Mesothelial cell of epicardium (in vitro differentiated cells): ENCODE measurements around the gene SHROOM3. TPM values are rescaled to one million over a fixed set of nuclear protein-coding genes. Genes with fewer than 3 reads are reported as not detected.

Experiments
- DNase-seq, 2 experiments: peaks; one replicate each; pipeline ENCODE4 v3.0.0; 2021; ENCODE audit warnings: low spot score in 2 of 2; ENCODE audit not compliant: unreplicated experiment in 2 of 2
- H3K27ac Mint-ChIP-seq: 2 replicates; pipeline ENCODE4 v1.8.0; 2021; ENCODE audit warnings: mixed read lengths
- H3K27me3 Mint-ChIP-seq: 2 replicates; pipeline ENCODE4 v1.8.0; 2021; ENCODE audit warnings: low read depth, mixed read lengths
- H3K36me3 Mint-ChIP-seq: 2 replicates; pipeline ENCODE4 v1.8.0; 2021; ENCODE audit warnings: mixed read lengths
- H3K4me1 Mint-ChIP-seq: 2 replicates; pipeline ENCODE4 v1.8.0; 2021; ENCODE audit warnings: mixed read lengths
- H3K4me3 Mint-ChIP-seq: 2 replicates; pipeline ENCODE4 v1.8.0; 2021; ENCODE audit warnings: mild to moderate bottlenecking, moderate library complexity, mixed read lengths
- H3K9me3 Mint-ChIP-seq: 2 replicates; pipeline ENCODE4 v1.8.0; 2021; ENCODE audit warnings: mixed read lengths
- total RNA-seq: library from RNA; stranded (reverse); gene quantifications from 3 replicates; pipeline ENCODE4 v1.2.1, GENCODE V29; 2021
- TF ChIP-seq, protein P1 (sequence below): fragments of 200-600 bp; sonication (generic); IDR thresholded peaks from one replicate; pipeline ENCODE4 v1.5.0; 2021; ENCODE audit warnings: antibody characterized with exemption; ENCODE audit not compliant: unreplicated experiment

The SHROOM3 gene
- total RNA-seq, 1 donor from 2014 or later = 62.7 TPM

DNA sequence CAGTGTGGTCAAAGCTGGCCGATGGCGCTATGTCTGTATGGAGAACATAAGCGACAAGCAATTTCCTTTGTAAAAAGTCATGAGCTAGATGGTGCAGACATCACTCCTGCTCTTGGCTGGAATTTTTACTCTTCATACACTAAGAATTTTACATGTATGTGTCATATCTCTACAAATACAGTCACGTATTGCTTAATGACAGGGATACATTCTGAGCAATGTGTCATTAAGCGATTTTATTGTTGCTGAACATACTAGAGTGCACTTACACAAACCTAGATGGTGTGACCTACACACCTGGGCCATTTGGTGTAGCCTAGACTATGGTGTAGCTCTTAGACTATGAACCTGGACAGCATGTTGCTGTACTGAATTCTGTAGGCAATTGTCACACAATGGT is 277.5 kb downstream of the SHROOM3 start:
- TF ChIP-seq, protein P1, sequence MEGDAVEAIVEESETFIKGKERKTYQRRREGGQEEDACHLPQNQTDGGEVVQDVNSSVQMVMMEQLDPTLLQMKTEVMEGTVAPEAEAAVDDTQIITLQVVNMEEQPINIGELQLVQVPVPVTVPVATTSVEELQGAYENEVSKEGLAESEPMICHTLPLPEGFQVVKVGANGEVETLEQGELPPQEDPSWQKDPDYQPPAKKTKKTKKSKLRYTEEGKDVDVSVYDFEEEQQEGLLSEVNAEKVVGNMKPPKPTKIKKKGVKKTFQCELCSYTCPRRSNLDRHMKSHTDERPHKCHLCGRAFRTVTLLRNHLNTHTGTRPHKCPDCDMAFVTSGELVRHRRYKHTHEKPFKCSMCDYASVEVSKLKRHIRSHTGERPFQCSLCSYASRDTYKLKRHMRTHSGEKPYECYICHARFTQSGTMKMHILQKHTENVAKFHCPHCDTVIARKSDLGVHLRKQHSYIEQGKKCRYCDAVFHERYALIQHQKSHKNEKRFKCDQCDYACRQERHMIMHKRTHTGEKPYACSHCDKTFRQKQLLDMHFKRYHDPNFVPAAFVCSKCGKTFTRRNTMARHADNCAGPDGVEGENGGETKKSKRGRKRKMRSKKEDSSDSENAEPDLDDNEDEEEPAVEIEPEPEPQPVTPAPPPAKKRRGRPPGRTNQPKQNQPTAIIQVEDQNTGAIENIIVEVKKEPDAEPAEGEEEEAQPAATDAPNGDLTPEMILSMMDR = no peak
- DNase-seq = no peak
- Mint-ChIP-seq H3K36me3 (peaks cover 29% of the 10 kb centered on the region), H3K4me1 (peaks cover 18% of the 10 kb centered on the region), H3K27me3 (no peaks in the 10 kb centered on the region), H3K9me3 (peaks cover 5% of the 10 kb centered on the region), H3K27ac (no peak overlapping the region), H3K4me3 (no peak overlapping the region)

DNA sequence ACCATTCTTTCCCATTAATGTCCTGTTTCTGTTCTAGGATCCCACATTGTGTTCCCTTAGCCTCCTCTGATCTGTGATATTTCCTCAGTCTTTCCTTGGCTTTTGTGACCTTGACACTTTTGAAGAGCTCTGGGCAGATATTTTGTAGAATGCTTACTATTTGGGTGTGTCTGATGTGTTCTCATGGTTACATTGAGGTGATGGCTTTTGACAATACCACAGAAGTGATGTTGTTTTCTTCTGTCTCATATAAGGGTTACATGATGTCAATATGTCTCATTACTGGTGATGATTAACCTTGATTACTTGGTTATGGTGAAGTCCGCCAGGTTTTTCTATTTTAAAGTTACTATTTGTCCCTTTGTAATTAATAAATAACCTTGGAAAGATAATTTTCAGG is 279.2 kb downstream of the SHROOM3 start:
- H3K9me3 Mint-ChIP-seq = peaks cover 5% of the 10 kb centered on the region
- H3K27me3 Mint-ChIP-seq = no peaks in the 10 kb centered on the region
- DNase-seq = no peak
- peaks cover 28% of the 10 kb centered on the region for H3K36me3 Mint-ChIP-seq
- H3K27ac Mint-ChIP-seq = no peak overlapping the region
- TF ChIP-seq, protein P1 = no peak
- H3K4me1 Mint-ChIP-seq = peaks cover 23% of the 10 kb centered on the region
- H3K4me3 Mint-ChIP-seq = no peak overlapping the region

DNA sequence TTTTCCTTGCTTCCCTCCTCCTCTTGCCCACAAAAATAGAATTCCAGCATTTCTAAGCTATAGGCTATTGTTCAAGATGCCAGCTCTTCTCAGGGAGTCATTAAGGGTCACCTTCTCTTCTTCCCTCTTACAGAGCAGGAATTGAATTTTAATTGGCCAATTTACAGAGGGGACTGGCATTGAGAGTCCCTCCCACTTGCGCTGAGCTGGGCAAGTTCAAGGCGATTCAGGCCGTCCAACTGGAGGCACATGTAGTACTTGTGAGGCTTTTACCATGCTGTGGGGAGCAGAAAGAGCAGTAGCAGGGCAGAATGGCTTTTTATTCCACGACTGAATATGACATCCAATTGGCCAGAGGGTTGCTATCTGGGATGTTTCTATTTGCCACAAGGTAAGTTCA is 281.0 kb downstream of the SHROOM3 start:
- peaks cover 21% of the 10 kb centered on the region for H3K36me3 Mint-ChIP-seq
- H3K4me3 Mint-ChIP-seq = no peak overlapping the region
- no peaks in the 10 kb centered on the region for H3K27me3 Mint-ChIP-seq
- peaks cover 30% of the 10 kb centered on the region for H3K4me1 Mint-ChIP-seq
- no peak overlapping the region for H3K27ac Mint-ChIP-seq
- TF ChIP-seq, protein P1 = no peak
- peaks cover 5% of the 10 kb centered on the region for H3K9me3 Mint-ChIP-seq
- no peak for DNase-seq

DNA sequence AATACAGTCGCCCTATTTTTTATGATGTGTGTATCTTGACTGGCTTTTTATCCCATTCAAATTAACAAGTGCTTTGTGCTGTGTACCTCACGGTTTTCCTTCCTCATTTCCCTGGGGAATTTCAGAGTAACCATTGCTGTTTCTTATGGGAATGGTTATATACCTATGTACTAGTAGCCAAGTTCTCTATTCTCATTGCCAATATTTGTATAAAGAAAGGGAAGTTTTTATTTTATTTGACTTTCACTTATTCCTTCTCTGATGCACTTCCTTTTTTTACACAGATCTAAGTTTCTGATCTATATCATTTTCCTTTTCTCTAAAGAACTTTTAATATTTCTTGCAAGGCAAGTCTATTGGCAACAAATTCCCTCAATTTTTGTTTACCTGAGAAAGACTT is 281.6 kb downstream of the SHROOM3 start:
- Mint-ChIP-seq H3K27me3 (no peaks in the 10 kb centered on the region), H3K36me3 (peaks cover 21% of the 10 kb centered on the region), H3K27ac (peak overlapping the region; percentile 44), H3K4me1 (peaks cover 30% of the 10 kb centered on the region), H3K9me3 (peaks cover 8% of the 10 kb centered on the region), H3K4me3 (no peak overlapping the region)
- TF ChIP-seq, protein P1 = no peak
- no peak for DNase-seq

DNA sequence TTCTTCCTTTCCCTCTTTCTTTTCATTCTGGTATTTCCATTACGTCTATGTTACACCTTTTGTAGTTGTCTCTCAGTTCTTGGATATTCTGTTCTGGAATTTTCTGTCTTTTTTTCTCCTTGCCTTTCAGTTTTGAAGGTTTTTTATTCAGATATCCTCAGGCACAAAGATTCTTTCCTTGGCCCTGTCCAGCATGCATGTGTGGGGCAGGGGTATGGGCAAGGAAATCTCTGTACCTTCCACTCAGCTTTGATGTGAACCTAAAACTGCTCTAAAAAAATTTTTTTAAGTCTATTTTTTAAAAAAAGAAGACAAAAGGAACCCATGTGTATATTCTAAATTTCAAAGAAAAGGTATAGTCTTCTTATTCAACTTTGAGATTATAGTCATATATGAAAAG is 282.4 kb downstream of the SHROOM3 start:
- TF ChIP-seq, protein P1 = no peak
- peaks cover 9% of the 10 kb centered on the region for H3K9me3 Mint-ChIP-seq
- H3K27ac Mint-ChIP-seq = peak overlapping the region; percentile 66
- H3K4me1 Mint-ChIP-seq = peaks cover 30% of the 10 kb centered on the region
- H3K36me3 Mint-ChIP-seq = peaks cover 23% of the 10 kb centered on the region
- H3K4me3 Mint-ChIP-seq = no peak overlapping the region
- no peak for DNase-seq
- no peaks in the 10 kb centered on the region for H3K27me3 Mint-ChIP-seq

DNA sequence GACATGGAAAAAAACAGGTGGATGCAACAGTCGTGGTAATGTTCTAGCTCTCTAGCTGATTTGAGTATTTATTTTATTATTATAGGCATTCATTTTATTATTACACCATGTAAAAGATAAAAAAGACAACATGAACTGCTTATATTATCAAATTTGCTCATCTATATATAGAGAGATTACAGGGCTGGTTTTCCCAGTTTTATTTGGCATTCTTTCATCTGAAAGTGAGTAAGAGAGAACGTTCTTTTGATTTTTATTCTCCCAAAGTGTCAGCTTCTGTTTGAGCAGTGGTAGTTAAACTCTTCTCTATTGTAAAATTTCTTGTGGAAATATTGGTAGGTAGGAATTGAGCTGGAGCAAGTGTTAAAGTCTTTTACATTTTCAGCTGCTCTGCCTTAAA is 283.0 kb downstream of the SHROOM3 start:
- Mint-ChIP-seq H3K9me3 (peaks cover 9% of the 10 kb centered on the region), H3K27ac (peak overlapping the region; percentile 68), H3K4me3 (no peak overlapping the region), H3K4me1 (peaks cover 30% of the 10 kb centered on the region), H3K27me3 (no peaks in the 10 kb centered on the region), H3K36me3 (peaks cover 19% of the 10 kb centered on the region)
- TF ChIP-seq, protein P1 = no peak
- no peak for DNase-seq
